ENCODE measurements around the gene CCL21. TPM values are rescaled to one million over a fixed set of nuclear protein-coding genes. Genes with fewer than 3 reads are reported as not detected.

Gene CCL21
- total RNA-seq, 1 experiment from 2014 or later = not detected

GRCh38 chr9:34689512-34689911 is 20.4 kb downstream of the CCL21 start:
- no peaks in the 10 kb centered on the region for H3K4me1 ChIP-seq (ENCODE audit: control insufficient read depth, insufficient read depth, low read length)
- no peak overlapping the region for H3K4me3 ChIP-seq (ENCODE audit: low read depth in 2 of 2, low read length in 2 of 2)
- H3K9me3 ChIP-seq (ENCODE audit: control insufficient read depth, insufficient read depth, low read depth, low read length) = no peaks in the 10 kb centered on the region
- in situ Hi-C loops (cut with HindIII; ENCODE audit: low pct_unique_long_range_greater_than_20kb, low sequenced_read_pairs) (no loop called here), intact Hi-C loops (cut with micrococcal nuclease; ENCODE audit: unreplicated experiment) (no loop called here)
- TF ChIP-seq CTCF (IDR thresholded peaks at IDR 0.05) (no peak), SIN3A (IDR thresholded peaks at IDR 0.05; ENCODE audit: borderline replicate concordance, insufficient read depth, low read depth, low read length) (no peak), REST (IDR thresholded peaks at IDR 0.05; ENCODE audit: insufficient read depth in 1 of 2, low read depth in 2 of 2, low read length in 1 of 2) (no peak), POLR2AphosphoS5 (IDR thresholded peaks at IDR 0.05; ENCODE audit: low read depth, low read length) (no peak), TCF7L2 (IDR thresholded peaks at IDR 0.05; ENCODE audit: low read depth, low read length) (no peak)
- ATAC-seq (no peak), DNase-seq (ENCODE audit: low read depth, low spot score) (no peak)
- ChIA-PET CTCF (interaction anchor here (0.7 kb wide), 1 partner anchor 10 kb away, joined by 3 read pairs; no protein-coding TSS in a partner anchor), POLR2A (interaction anchor here (0.6 kb wide), 1 partner anchor 425 kb away, joined by 3 read pairs; no protein-coding TSS in a partner anchor)
- BruUV-seq (replicated peaks) = no TSS peak
- H3K27ac ChIP-seq (ENCODE audit: low read length) = no peak overlapping the region
- H3K36me3 ChIP-seq (ENCODE audit: control insufficient read depth, insufficient read depth, low read length) = no peaks in the 10 kb centered on the region
- H3K27me3 ChIP-seq (ENCODE audit: control insufficient read depth, insufficient read depth, low read length) = no peaks in the 10 kb centered on the region

- no TSS peak for BruUV-seq (replicated peaks)
- DNase-seq (ENCODE audit: low read depth, low spot score) (no peak), ATAC-seq (no peak)
- Histone ChIP-seq H3K4me1 (ENCODE audit: control insufficient read depth, insufficient read depth, low read length) (no peaks in the 10 kb centered on the region), H3K36me3 (ENCODE audit: control insufficient read depth, insufficient read depth, low read length) (no peaks in the 10 kb centered on the region), H3K4me3 (ENCODE audit: low read depth in 2 of 2, low read length in 2 of 2) (no peak overlapping the region), H3K9me3 (ENCODE audit: control insufficient read depth, insufficient read depth, low read depth, low read length) (no peaks in the 10 kb centered on the region), H3K27ac (ENCODE audit: low read length) (no peak overlapping the region), H3K27me3 (ENCODE audit: control insufficient read depth, insufficient read depth, low read length) (no peaks in the 10 kb centered on the region)
- in situ Hi-C loops (cut with HindIII; ENCODE audit: low pct_unique_long_range_greater_than_20kb, low sequenced_read_pairs) = no loop called here
- CTCF ChIA-PET = interaction anchor here (0.7 kb wide), 1 partner anchor 11 kb away, joined by 3 read pairs; no protein-coding TSS in a partner anchor
- TF ChIP-seq SIN3A (IDR thresholded peaks at IDR 0.05; ENCODE audit: borderline replicate concordance, insufficient read depth, low read depth, low read length) (no peak), REST (IDR thresholded peaks at IDR 0.05; ENCODE audit: insufficient read depth in 1 of 2, low read depth in 2 of 2, low read length in 1 of 2) (no peak), CTCF (IDR thresholded peaks at IDR 0.05) (no peak), POLR2AphosphoS5 (IDR thresholded peaks at IDR 0.05; ENCODE audit: low read depth, low read length) (no peak), TCF7L2 (IDR thresholded peaks at IDR 0.05; ENCODE audit: low read depth, low read length) (no peak)
- intact Hi-C loops (cut with micrococcal nuclease; ENCODE audit: unreplicated experiment) = no loop called here
- POLR2A ChIA-PET = interaction anchor here (0.6 kb wide), 1 partner anchor 425 kb away, joined by 3 read pairs; no protein-coding TSS in a partner anchor
Observed at GRCh38 chr9:34689116-34689470, 20.8 kb downstream of the CCL21 start.
